K562 (cell line): Measurements from ENCODE around the gene OR5D16. TPM values are rescaled to one million over a fixed set of nuclear protein-coding genes. Genes with fewer than 3 reads are reported as not detected.

Source experiments
- polyA plus RNA-seq, 8 experiments: library from polyadenylated mRNA; depleted of rRNA in 4 of 8; stranded (reverse) in 5 of 8; unstranded in 3 of 8; fragments of >200 nt; fragmentation: Nextera tagmentation in 2 of 8; fragmentation: Illumina TruSeq in 1 of 8; extraction: Ambion mirVana in 2 of 8; extraction: Trizol in 1 of 8; gene quantifications; 2 replicates each; pipeline versions ENCODE4 v1.2.1 to v1.2.3, GENCODE V29; 2011 to 2014; ENCODE audit warnings: inconsistent platforms in 1 of 8, missing spikeins in 1 of 8
- small RNA-seq: library from RNA; depleted of rRNA; stranded (forward); fragments of <200 nt; gene quantifications from one replicate; pipeline ENCODE3, GENCODE V24; 2014
- total RNA-seq, 7 experiments: library from RNA; depleted of rRNA in 6 of 7; stranded (reverse); fragments of >200 nt in 6 of 7; fragmentation: Illumina TruSeq in 2 of 7; extraction: Trizol in 2 of 7; gene quantifications; 2 replicates each; pipeline versions ENCODE4 v1.2.1 to v1.2.3, GENCODE V29; 2011 to 2021; ENCODE audit warnings: low replicate concordance in 1 of 7

OR5D16 gene
- total and polyA plus RNA-seq, 9 of the 15 experiments (the other 6 are each of a cell fraction or from before 2014, with no cell fraction given), result not detected

Small RNAs within 50 kb of the gene (small RNA-seq; reads per million reads assigned to genes)
- gene AC036111.3, result not detected

Other genes starting within 250 kb of the OR5D16 start
Only the 7 nearest of the 15 such genes appear.
- gene OR5D13, start 65.3 kb upstream of the OR5D16 start, total RNA-seq (2014; rRNA removed), result not detected in 2 replicates
- gene OR5D13, start 65.3 kb upstream of the OR5D16 start, total RNA-seq (2014; rRNA removed; fragmentation: Illumina TruSeq; extraction: Trizol), result not detected in 2 replicates
- gene OR5D13, start 65.3 kb upstream of the OR5D16 start, total RNA-seq (2015; rRNA removed; fragmentation: Illumina TruSeq; extraction: Trizol), result not detected in 2 replicates
- not detected in 2 replicates for gene OR5D13, start 65.3 kb upstream of the OR5D16 start, total RNA-seq (2021)
- gene OR5D13, start 65.3 kb upstream of the OR5D16 start, polyA plus RNA-seq (2011; rRNA removed), result not detected in 2 replicates
- gene OR5D13, start 65.3 kb upstream of the OR5D16 start, polyA plus RNA-seq (2014; fragmentation: Illumina TruSeq; extraction: Trizol), result not detected in 2 replicates
- gene OR5D13, start 65.3 kb upstream of the OR5D16 start, polyA plus RNA-seq (2014; fragmentation: Nextera tagmentation; extraction: Ambion mirVana), result not detected
- not detected in 2 replicates for gene OR5D13, start 65.3 kb upstream of the OR5D16 start, polyA plus RNA-seq (2014; rRNA removed)
- not detected in 2 replicates for gene OR5D14, start 43.2 kb upstream of the OR5D16 start, total RNA-seq (2014; rRNA removed)
- not detected in 2 replicates for gene OR5D14, start 43.2 kb upstream of the OR5D16 start, total RNA-seq (2014; rRNA removed; fragmentation: Illumina TruSeq; extraction: Trizol)
- not detected in 2 replicates for gene OR5D14, start 43.2 kb upstream of the OR5D16 start, total RNA-seq (2015; rRNA removed; fragmentation: Illumina TruSeq; extraction: Trizol)
- not detected in 2 replicates for gene OR5D14, start 43.2 kb upstream of the OR5D16 start, total RNA-seq (2021)
- gene OR5D14, start 43.2 kb upstream of the OR5D16 start, polyA plus RNA-seq (2011; rRNA removed), result not detected in 2 replicates
- not detected in 2 replicates for gene OR5D14, start 43.2 kb upstream of the OR5D16 start, polyA plus RNA-seq (2014; fragmentation: Illumina TruSeq; extraction: Trizol)
- gene OR5D14, start 43.2 kb upstream of the OR5D16 start, polyA plus RNA-seq (2014; fragmentation: Nextera tagmentation; extraction: Ambion mirVana), result not detected
- gene OR5D14, start 43.2 kb upstream of the OR5D16 start, polyA plus RNA-seq (2014; rRNA removed), result not detected in 2 replicates
- gene OR5L1, start 27.4 kb upstream of the OR5D16 start, total RNA-seq (2014; rRNA removed), result not detected in 2 replicates
- not detected in 2 replicates for gene OR5L1, start 27.4 kb upstream of the OR5D16 start, total RNA-seq (2014; rRNA removed; fragmentation: Illumina TruSeq; extraction: Trizol)
- gene OR5L1, start 27.4 kb upstream of the OR5D16 start, total RNA-seq (2015; rRNA removed; fragmentation: Illumina TruSeq; extraction: Trizol), result not detected in 2 replicates
- gene OR5L1, start 27.4 kb upstream of the OR5D16 start, total RNA-seq (2021), result not detected in 2 replicates
- gene OR5L1, start 27.4 kb upstream of the OR5D16 start, polyA plus RNA-seq (2011; rRNA removed), result not detected in 2 replicates
- gene OR5L1, start 27.4 kb upstream of the OR5D16 start, polyA plus RNA-seq (2014; fragmentation: Illumina TruSeq; extraction: Trizol), result not detected in 2 replicates
- gene OR5L1, start 27.4 kb upstream of the OR5D16 start, polyA plus RNA-seq (2014; fragmentation: Nextera tagmentation; extraction: Ambion mirVana), result not detected
- gene OR5L1, start 27.4 kb upstream of the OR5D16 start, polyA plus RNA-seq (2014; rRNA removed), result not detected in 2 replicates
- gene OR5D18, start 19.1 kb upstream of the OR5D16 start, total RNA-seq (2014; rRNA removed), result not detected in 2 replicates
- not detected in 2 replicates for gene OR5D18, start 19.1 kb upstream of the OR5D16 start, total RNA-seq (2014; rRNA removed; fragmentation: Illumina TruSeq; extraction: Trizol)
- gene OR5D18, start 19.1 kb upstream of the OR5D16 start, total RNA-seq (2015; rRNA removed; fragmentation: Illumina TruSeq; extraction: Trizol), result not detected in 2 replicates
- gene OR5D18, start 19.1 kb upstream of the OR5D16 start, total RNA-seq (2021), result not detected in 2 replicates
- gene OR5D18, start 19.1 kb upstream of the OR5D16 start, polyA plus RNA-seq (2011; rRNA removed), result not detected in 2 replicates
- gene OR5D18, start 19.1 kb upstream of the OR5D16 start, polyA plus RNA-seq (2014; fragmentation: Illumina TruSeq; extraction: Trizol), result not detected in 2 replicates
- not detected for gene OR5D18, start 19.1 kb upstream of the OR5D16 start, polyA plus RNA-seq (2014; fragmentation: Nextera tagmentation; extraction: Ambion mirVana)
- not detected in 2 replicates for gene OR5D18, start 19.1 kb upstream of the OR5D16 start, polyA plus RNA-seq (2014; rRNA removed)
- not detected in 2 replicates for gene OR5L2, start 11.5 kb upstream of the OR5D16 start, total RNA-seq (2014; rRNA removed)
- gene OR5L2, start 11.5 kb upstream of the OR5D16 start, total RNA-seq (2014; rRNA removed; fragmentation: Illumina TruSeq; extraction: Trizol), result not detected in 2 replicates
- not detected in 2 replicates for gene OR5L2, start 11.5 kb upstream of the OR5D16 start, total RNA-seq (2015; rRNA removed; fragmentation: Illumina TruSeq; extraction: Trizol)
- not detected in 2 replicates for gene OR5L2, start 11.5 kb upstream of the OR5D16 start, total RNA-seq (2021)
- not detected in 2 replicates for gene OR5L2, start 11.5 kb upstream of the OR5D16 start, polyA plus RNA-seq (2011; rRNA removed)
- gene OR5L2, start 11.5 kb upstream of the OR5D16 start, polyA plus RNA-seq (2014; fragmentation: Illumina TruSeq; extraction: Trizol), result not detected in 2 replicates
- not detected for gene OR5L2, start 11.5 kb upstream of the OR5D16 start, polyA plus RNA-seq (2014; fragmentation: Nextera tagmentation; extraction: Ambion mirVana)
- gene OR5L2, start 11.5 kb upstream of the OR5D16 start, polyA plus RNA-seq (2014; rRNA removed), result not detected in 2 replicates
- gene TRIM51, start 44.5 kb downstream of the OR5D16 start, total RNA-seq (2014; rRNA removed), result not detected in 2 replicates
- not detected in 2 replicates for gene TRIM51, start 44.5 kb downstream of the OR5D16 start, total RNA-seq (2014; rRNA removed; fragmentation: Illumina TruSeq; extraction: Trizol)
- not detected in 2 replicates for gene TRIM51, start 44.5 kb downstream of the OR5D16 start, total RNA-seq (2015; rRNA removed; fragmentation: Illumina TruSeq; extraction: Trizol)
- not detected in 2 replicates for gene TRIM51, start 44.5 kb downstream of the OR5D16 start, total RNA-seq (2021)
- not detected in 2 replicates for gene TRIM51, start 44.5 kb downstream of the OR5D16 start, polyA plus RNA-seq (2011; rRNA removed)
- gene TRIM51, start 44.5 kb downstream of the OR5D16 start, polyA plus RNA-seq (2014; fragmentation: Illumina TruSeq; extraction: Trizol), result not detected in 2 replicates
- not detected for gene TRIM51, start 44.5 kb downstream of the OR5D16 start, polyA plus RNA-seq (2014; fragmentation: Nextera tagmentation; extraction: Ambion mirVana)
- not detected in 2 replicates for gene TRIM51, start 44.5 kb downstream of the OR5D16 start, polyA plus RNA-seq (2014; rRNA removed)
- not detected in 2 replicates for gene OR5W2, start 75.8 kb downstream of the OR5D16 start, total RNA-seq (2014; rRNA removed)
- not detected in 2 replicates for gene OR5W2, start 75.8 kb downstream of the OR5D16 start, total RNA-seq (2014; rRNA removed; fragmentation: Illumina TruSeq; extraction: Trizol)
- gene OR5W2, start 75.8 kb downstream of the OR5D16 start, total RNA-seq (2015; rRNA removed; fragmentation: Illumina TruSeq; extraction: Trizol), result not detected in 2 replicates
- gene OR5W2, start 75.8 kb downstream of the OR5D16 start, total RNA-seq (2021), result not detected in 2 replicates
- gene OR5W2, start 75.8 kb downstream of the OR5D16 start, polyA plus RNA-seq (2011; rRNA removed), result not detected in 2 replicates
- not detected in 2 replicates for gene OR5W2, start 75.8 kb downstream of the OR5D16 start, polyA plus RNA-seq (2014; fragmentation: Illumina TruSeq; extraction: Trizol)
- gene OR5W2, start 75.8 kb downstream of the OR5D16 start, polyA plus RNA-seq (2014; fragmentation: Nextera tagmentation; extraction: Ambion mirVana), result not detected
- not detected in 2 replicates for gene OR5W2, start 75.8 kb downstream of the OR5D16 start, polyA plus RNA-seq (2014; rRNA removed)